HEK293 (cell line): ENCODE measurements around the gene RNF151.

Experiments
- CTCF ChIA-PET: fragments of 350-600 bp; formaldehyde crosslinking; extraction: SDS; loops from one replicate; lab custom pipeline; 2021; ENCODE audit warnings: antibody characterized with exemption; lab: Yijun Ruan, JAX
- POLR2A ChIA-PET: fragments of 300-600 bp; formaldehyde crosslinking; extraction: SDS; loops from one replicate; lab custom pipeline; 2020; ENCODE audit warnings: antibody characterized with exemption, inconsistent platforms; lab: Yijun Ruan, JAX
- H3K27ac ChIP-seq: fragments of 200-500 bp; sonication (Bioruptor generic); 2 replicates; pipeline ENCODE4 v1.5.1; 2014; ENCODE audit warnings: low read depth, low read length, control low read depth, inconsistent platforms; ENCODE audit errors: extremely low read depth
- H3K36me3 ChIP-seq, 2 experiments: fragments of 200-500 bp in 1 of 2; sonication (Bioruptor generic) in 1 of 2; 1 replicate in 1 of 2; 2 replicates in 1 of 2; pipeline ENCODE4 v1.5.1; 2014 to 2017; ENCODE audit warnings: inconsistent platforms in 2 of 2, low read length in 2 of 2; ENCODE audit not compliant: control insufficient read depth in 2 of 2, insufficient read depth in 1 of 2
- H3K4me1 ChIP-seq: fragments of 200-500 bp; sonication (Bioruptor generic); 2 replicates; pipeline ENCODE4 v1.5.1; 2014; ENCODE audit warnings: mild to moderate bottlenecking, low read length, inconsistent platforms; ENCODE audit not compliant: control insufficient read depth, insufficient read depth
- H3K4me3 ChIP-seq: 2 replicates; pipeline ENCODE4 v1.5.1; 2011; ENCODE audit warnings: low read depth, mild to moderate bottlenecking, control low read depth, low read length, moderate library complexity
- H3K9me3 ChIP-seq: fragments of 200-500 bp; sonication (Bioruptor generic); 2 replicates; pipeline ENCODE4 v1.5.1; 2014; ENCODE audit warnings: low read depth, low read length, inconsistent platforms; ENCODE audit not compliant: control insufficient read depth, insufficient read depth
- BCL11B ChIP-seq: fragments of 450-650 bp; formaldehyde crosslinking; IDR thresholded peaks from 2 replicates; pipeline ENCODE4 v1.5.1; 2016; ENCODE audit warnings: low read depth, missing biosample characterization, missing genetic modification characterization
- EGR2 ChIP-seq: fragments of 450-650 bp; formaldehyde crosslinking; IDR thresholded peaks from 2 replicates; pipeline ENCODE4 v1.5.1; 2016; ENCODE audit warnings: low read depth, missing biosample characterization, missing genetic modification characterization
- GLIS2 ChIP-seq: fragments of 450-650 bp; formaldehyde crosslinking; IDR thresholded peaks from 2 replicates; pipeline ENCODE4 v1.5.1; 2016; ENCODE audit warnings: missing biosample characterization, missing genetic modification characterization
- IKZF3 ChIP-seq: fragments of 450-650 bp; IDR thresholded peaks from 2 replicates; pipeline ENCODE4 v1.5.0; 2018; ENCODE audit warnings: missing biosample characterization, mild to moderate bottlenecking, missing genetic modification characterization, moderate library complexity
- KLF1 ChIP-seq: fragments of 450-650 bp; formaldehyde crosslinking; IDR thresholded peaks from 2 replicates; pipeline ENCODE4 v1.5.1; 2016; ENCODE audit warnings: missing biosample characterization, missing genetic modification characterization
- KLF17 ChIP-seq: fragments of 450-650 bp; formaldehyde crosslinking; IDR thresholded peaks from 2 replicates; pipeline ENCODE4 v1.5.1; 2016; ENCODE audit warnings: missing biosample characterization, missing genetic modification characterization
- WT1 ChIP-seq: fragments of 450-650 bp; formaldehyde crosslinking; IDR thresholded peaks from 2 replicates; pipeline ENCODE4 v1.5.1; 2016; ENCODE audit warnings: missing biosample characterization, missing genetic modification characterization
- ZBTB8A ChIP-seq: fragments of 450-650 bp; formaldehyde crosslinking; IDR thresholded peaks from 2 replicates; pipeline ENCODE4 v1.5.1; 2016; ENCODE audit warnings: missing biosample characterization, missing genetic modification characterization
- ZFHX2 ChIP-seq: fragments of 450-650 bp; formaldehyde crosslinking; conservative IDR thresholded peaks from 2 replicates; pipeline ENCODE4 v1.5.1; 2016; ENCODE audit warnings: missing biosample characterization, missing genetic modification characterization
- ZNF10 ChIP-seq: fragments of 450-650 bp; formaldehyde crosslinking; IDR thresholded peaks from 2 replicates; pipeline ENCODE4 v1.5.1; 2017; ENCODE audit warnings: missing biosample characterization, missing genetic modification characterization
- ZNF266 ChIP-seq: fragments of 450-650 bp; formaldehyde crosslinking; IDR thresholded peaks from 2 replicates; pipeline ENCODE4 v1.5.1; 2016; ENCODE audit warnings: missing biosample characterization, missing genetic modification characterization, low read depth
- ZNF394 ChIP-seq: fragments of 450-650 bp; formaldehyde crosslinking; IDR thresholded peaks from 2 replicates; pipeline ENCODE4 v1.5.1; 2016; ENCODE audit warnings: missing biosample characterization, missing genetic modification characterization, mild to moderate bottlenecking, moderate library complexity, borderline replicate concordance
- ZXDB ChIP-seq: fragments of 450-650 bp; formaldehyde crosslinking; IDR thresholded peaks from 2 replicates; pipeline ENCODE4 v1.5.1; 2016; ENCODE audit warnings: missing biosample characterization, missing genetic modification characterization
- TF ChIP-seq, protein P1 (sequence below): fragments of 450-650 bp; formaldehyde crosslinking; IDR thresholded peaks from 2 replicates; pipeline ENCODE4 v1.5.1; 2016; ENCODE audit warnings: missing biosample characterization, missing genetic modification characterization
- TF ChIP-seq, protein P2 (sequence below): fragments of 450-650 bp; formaldehyde crosslinking; IDR thresholded peaks from 2 replicates; pipeline ENCODE4 v1.5.1; 2016; ENCODE audit warnings: missing biosample characterization, missing genetic modification characterization

The RNF151 gene

DNA sequence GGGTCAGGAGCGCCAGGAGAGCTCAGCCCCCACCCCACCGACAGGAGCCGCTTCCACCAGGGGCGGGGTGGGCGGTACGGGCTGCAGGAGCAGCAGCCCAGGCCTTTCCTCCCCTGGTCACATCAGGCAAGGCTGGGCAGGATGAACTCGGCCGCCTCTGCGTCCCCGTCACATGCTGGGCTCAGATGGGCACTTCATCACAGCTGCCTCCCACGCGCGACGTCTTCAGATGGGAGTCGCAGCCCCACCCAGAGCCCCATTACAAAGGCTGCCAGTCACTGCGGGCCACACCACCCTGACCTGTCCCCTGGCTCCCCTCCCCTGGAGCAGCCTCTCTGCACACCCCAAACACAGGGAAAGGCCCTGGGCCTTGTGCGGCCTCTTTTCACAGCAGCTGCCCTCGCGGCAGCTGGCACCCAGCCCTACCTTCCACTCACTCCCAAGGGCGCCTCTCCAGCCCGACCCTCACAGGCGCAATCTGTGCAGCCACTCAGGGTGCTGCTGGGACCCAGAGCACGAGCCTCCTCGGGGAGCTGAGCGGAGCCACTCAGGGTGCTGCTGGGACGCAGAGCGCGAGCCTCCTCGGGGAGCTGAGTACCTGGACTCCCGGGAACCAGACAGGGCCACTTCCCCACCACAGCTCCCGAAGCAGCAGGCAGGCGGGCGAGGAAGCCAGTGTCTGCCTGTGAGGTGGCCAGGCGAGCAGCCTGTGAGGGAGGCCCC is 38.3 kb downstream of the RNF151 start:
- ChIA-PET POLR2A (interaction anchor here (1.0 to 2.1 kb wide), 6 partner anchors 11 to 150 kb away, joined by 3 to 19 read pairs (median 5); partner anchors contain the start of genes NTHL1, RPS2, TRAF7 and TSC2), CTCF (interaction anchor here (0.5 to 3.3 kb wide), 13 partner anchors 10 to 1260 kb away, joined by 3 to 39 read pairs (median 6); partner anchors contain the start of genes GFER and PGP)
- Histone ChIP-seq H3K9me3 (no peaks in the 10 kb centered on the region), H3K4me1 (peaks cover 27% of the 10 kb centered on the region), H3K36me3 (peaks cover 0 to 65% of the 10 kb centered on the region in 2 experiments; a peak in 2 of 3 replicates), H3K27ac (peak overlapping the region; percentile 61; the same call in 1 of the 2 replicates), H3K4me3 (no peak overlapping the region)
- no peak for TF ChIP-seq ZNF10 (tag by site-specific recombination)
- TF ChIP-seq ZNF266 (tag by site-specific recombination) = no peak
- TF ChIP-seq IKZF3 (tag by site-specific recombination) = peak; percentile 35; the same call in 1 of the 2 replicates
- peak; percentile 91 for TF ChIP-seq EGR2 (tag by site-specific recombination)
- peak; percentile 88 for TF ChIP-seq ZFHX2 (tag by site-specific recombination)
- TF ChIP-seq KLF17 (tag by site-specific recombination) = peak; percentile 65
- peak; percentile 65 for TF ChIP-seq KLF1 (tag by site-specific recombination)
- TF ChIP-seq ZBTB8A (tag by site-specific recombination) = 0 out of 2 replicates have a peak, but pooled peaks have one; percentile 15

GRCh38 chr16:2005646-2006045 is 39.0 kb downstream of the RNF151 start:
- ChIA-PET CTCF (interaction anchor here (0.5 to 2.8 kb wide), 4 partner anchors 19 to 1261 kb away, joined by 3 to 28 read pairs (median 4); partner anchors contain the start of gene GFER), POLR2A (interaction anchor here (1.1 to 2.1 kb wide), 3 partner anchors 12 to 149 kb away, joined by 3 to 19 read pairs (median 7); partner anchors contain the start of gene TRAF7)
- H3K36me3 ChIP-seq = peaks cover 0 to 58% of the 10 kb centered on the region in 2 experiments; a peak in 2 of 3 replicates
- 0 out of 2 replicates have a peak, but pooled peaks have one; percentile 25 for TF ChIP-seq EGR2 (tag by site-specific recombination)
- 0 out of 2 replicates have a peak, but pooled peaks have one; percentile 16 for TF ChIP-seq KLF17 (tag by site-specific recombination)
- TF ChIP-seq BCL11B (tag by site-specific recombination) = no peak
- TF ChIP-seq GLIS2 = 0 out of 2 replicates have a peak, but pooled peaks have one; percentile 21
- peak; percentile 57 for TF ChIP-seq ZFHX2 (tag by site-specific recombination)
- peak; percentile 17; the same call in 1 of the 2 replicates for TF ChIP-seq ZXDB (tag by site-specific recombination)
- TF ChIP-seq, protein P1, sequence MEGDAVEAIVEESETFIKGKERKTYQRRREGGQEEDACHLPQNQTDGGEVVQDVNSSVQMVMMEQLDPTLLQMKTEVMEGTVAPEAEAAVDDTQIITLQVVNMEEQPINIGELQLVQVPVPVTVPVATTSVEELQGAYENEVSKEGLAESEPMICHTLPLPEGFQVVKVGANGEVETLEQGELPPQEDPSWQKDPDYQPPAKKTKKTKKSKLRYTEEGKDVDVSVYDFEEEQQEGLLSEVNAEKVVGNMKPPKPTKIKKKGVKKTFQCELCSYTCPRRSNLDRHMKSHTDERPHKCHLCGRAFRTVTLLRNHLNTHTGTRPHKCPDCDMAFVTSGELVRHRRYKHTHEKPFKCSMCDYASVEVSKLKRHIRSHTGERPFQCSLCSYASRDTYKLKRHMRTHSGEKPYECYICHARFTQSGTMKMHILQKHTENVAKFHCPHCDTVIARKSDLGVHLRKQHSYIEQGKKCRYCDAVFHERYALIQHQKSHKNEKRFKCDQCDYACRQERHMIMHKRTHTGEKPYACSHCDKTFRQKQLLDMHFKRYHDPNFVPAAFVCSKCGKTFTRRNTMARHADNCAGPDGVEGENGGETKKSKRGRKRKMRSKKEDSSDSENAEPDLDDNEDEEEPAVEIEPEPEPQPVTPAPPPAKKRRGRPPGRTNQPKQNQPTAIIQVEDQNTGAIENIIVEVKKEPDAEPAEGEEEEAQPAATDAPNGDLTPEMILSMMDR = peak; percentile 85
- TF ChIP-seq, protein P2, sequence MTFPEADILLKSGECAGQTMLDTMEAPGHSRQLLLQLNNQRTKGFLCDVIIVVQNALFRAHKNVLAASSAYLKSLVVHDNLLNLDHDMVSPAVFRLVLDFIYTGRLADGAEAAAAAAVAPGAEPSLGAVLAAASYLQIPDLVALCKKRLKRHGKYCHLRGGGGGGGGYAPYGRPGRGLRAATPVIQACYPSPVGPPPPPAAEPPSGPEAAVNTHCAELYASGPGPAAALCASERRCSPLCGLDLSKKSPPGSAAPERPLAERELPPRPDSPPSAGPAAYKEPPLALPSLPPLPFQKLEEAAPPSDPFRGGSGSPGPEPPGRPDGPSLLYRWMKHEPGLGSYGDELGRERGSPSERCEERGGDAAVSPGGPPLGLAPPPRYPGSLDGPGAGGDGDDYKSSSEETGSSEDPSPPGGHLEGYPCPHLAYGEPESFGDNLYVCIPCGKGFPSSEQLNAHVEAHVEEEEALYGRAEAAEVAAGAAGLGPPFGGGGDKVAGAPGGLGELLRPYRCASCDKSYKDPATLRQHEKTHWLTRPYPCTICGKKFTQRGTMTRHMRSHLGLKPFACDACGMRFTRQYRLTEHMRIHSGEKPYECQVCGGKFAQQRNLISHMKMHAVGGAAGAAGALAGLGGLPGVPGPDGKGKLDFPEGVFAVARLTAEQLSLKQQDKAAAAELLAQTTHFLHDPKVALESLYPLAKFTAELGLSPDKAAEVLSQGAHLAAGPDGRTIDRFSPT (tag by site-specific recombination) = peak; percentile 57; the same call in 1 of the 2 replicates
- TF ChIP-seq KLF1 (tag by site-specific recombination) = 0 out of 2 replicates have a peak, but pooled peaks have one; percentile 12
- no peak for TF ChIP-seq WT1 (tag by site-specific recombination)
- TF ChIP-seq ZNF394 (tag by site-specific recombination) = peak; percentile 93
- H3K4me1 ChIP-seq = peaks cover 28% of the 10 kb centered on the region
- H3K4me3 ChIP-seq = no peak overlapping the region
- peak overlapping the region; percentile 34; the same call in 1 of the 2 replicates for H3K27ac ChIP-seq
- H3K9me3 ChIP-seq = no peaks in the 10 kb centered on the region
